ENCODE measurements around the gene CNTNAP2.

GRCh38 chr7:148093375-148094166 is 1977.0 kb downstream of the CNTNAP2 start:
- TF ChIP-seq CTCF (IDR thresholded peaks at IDR 0.05; ENCODE audit: insufficient read depth, low read length, poor library complexity, severe bottlenecking): no peak
- no peak for TF ChIP-seq EZH2phosphoT487 (conservative IDR thresholded peaks at IDR 0.05; ENCODE audit: low read length)
